ENCODE data around the gene RERE. TPM values are rescaled to one million over a fixed set of nuclear protein-coding genes. Genes with fewer than 3 reads are reported as not detected.

RERE gene
- total and polyA plus RNA-seq, 2 donors (not counting 3 experiments of a cell fraction or from before 2014, with no cell fraction given) = 14.1 to 113 TPM

DNA sequence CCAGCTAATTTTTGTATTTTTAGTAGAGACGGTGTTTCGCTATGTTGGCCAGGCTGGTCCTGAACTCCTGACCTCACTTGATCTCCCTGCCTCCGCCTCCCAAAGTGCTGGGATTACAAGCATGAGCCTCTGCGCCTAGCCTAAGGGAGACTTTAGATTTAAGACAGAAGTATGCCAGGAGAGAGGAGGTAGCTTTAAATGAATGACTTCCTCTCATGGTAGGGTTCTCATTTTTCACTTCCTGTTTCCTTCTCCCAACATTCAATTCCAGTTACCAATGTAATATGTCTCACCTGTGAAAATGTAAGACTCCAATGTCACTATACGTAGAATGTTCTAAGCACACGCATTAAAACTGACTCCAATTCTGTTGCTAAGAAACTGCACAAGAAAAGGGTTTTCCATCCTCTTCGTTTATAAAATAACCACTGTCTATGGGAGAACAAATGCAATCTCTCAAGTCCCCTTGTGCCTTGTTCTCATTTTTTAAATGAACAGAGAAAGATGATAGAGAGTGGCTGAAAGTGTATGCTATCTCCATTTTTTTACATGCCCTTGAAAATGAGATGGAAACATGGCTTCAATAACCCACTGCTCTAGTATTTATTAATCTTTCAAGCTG lies 359.6 kb downstream of the RERE start:
- no peaks in the 10 kb centered on the region for H3K27me3 ChIP-seq (ENCODE audit: control insufficient read depth in 2 of 2, insufficient read depth in 2 of 2, low read length in 2 of 2)
- H3K4me2 ChIP-seq (ENCODE audit: insufficient read depth, low read length) = peak overlapping the region; percentile 35
- dilution Hi-C loops (cut with MboI; ENCODE audit: extremely low pct_ligation_motif_present, low sequenced_read_pairs) (no loop called here), intact Hi-C loops (cut with micrococcal nuclease) (loop anchor here (2.0 kb wide), 1 partner anchor 61 kb away; no protein-coding TSS in a partner anchor)
- no peaks in the 10 kb centered on the region for H3K9me3 ChIP-seq (replicated peaks; ENCODE audit: control insufficient read depth, insufficient read depth, low read length)
- FAIRE-seq (peak; percentile 61), DNase-seq (ENCODE audit: low read depth, low spot score) (no peak)
- H3K4me1 ChIP-seq (ENCODE audit: control insufficient read depth, extremely low read depth, insufficient read depth, low read length) = peaks cover 38% of the 10 kb centered on the region
- no peaks in the 10 kb centered on the region for H4K20me1 ChIP-seq (replicated peaks; ENCODE audit: control insufficient read depth, extremely low read depth, insufficient read depth, low read length)
- no peaks in the 10 kb centered on the region for H3K9me1 ChIP-seq (replicated peaks; ENCODE audit: control insufficient read depth, extremely low read depth, insufficient read depth, low read length)
- no peak overlapping the region for H3K4me3 ChIP-seq (replicated peaks in 1 of 3; ENCODE audit: insufficient read depth in 1 of 3, low read depth in 1 of 3, low read length in 3 of 3)
- H2AFZ ChIP-seq (ENCODE audit: low read depth, low read length) = no peak overlapping the region
- no peaks in the 10 kb centered on the region for H3K36me3 ChIP-seq (ENCODE audit: control insufficient read depth in 2 of 2, extremely low read depth in 1 of 2, insufficient read depth in 2 of 2, low read length in 2 of 2)
- POLR2A ChIA-PET = no interaction called here
- CTCF ChIA-PET = interaction anchor here (0.8 kb wide), 1 partner anchor 46 kb away, joined by 3 read pairs; no protein-coding TSS in a partner anchor
- TF ChIP-seq FOS (IDR thresholded peaks at IDR 0.05; ENCODE audit: borderline replicate concordance, insufficient read depth, low read length) (no peak), JUN (IDR thresholded peaks at IDR 0.05; ENCODE audit: borderline replicate concordance, insufficient read depth, insufficient read length, low read depth) (no peak), EZH2 (IDR thresholded peaks at IDR 0.05; ENCODE audit: borderline replicate concordance, low read depth, low read length, severe bottlenecking) (no peak), POLR2A (IDR thresholded peaks at IDR 0.05; ENCODE audit: low read depth, low read length) (no peak), MYC (IDR thresholded peaks at IDR 0.05; ENCODE audit: low read depth, low read length) (no peak), GATA2 (IDR thresholded peaks at IDR 0.05; ENCODE audit: insufficient read depth, insufficient read length, low read depth, low read length) (no peak), POLR2AphosphoS5 (IDR thresholded peaks at IDR 0.05; ENCODE audit: insufficient read depth, low read depth, low read length) (no peak)
- TF ChIP-seq, protein P1, sequence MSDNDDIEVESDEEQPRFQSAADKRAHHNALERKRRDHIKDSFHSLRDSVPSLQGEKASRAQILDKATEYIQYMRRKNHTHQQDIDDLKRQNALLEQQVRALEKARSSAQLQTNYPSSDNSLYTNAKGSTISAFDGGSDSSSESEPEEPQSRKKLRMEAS (IDR thresholded peaks at IDR 0.05; ENCODE audit: insufficient read depth, insufficient read length) = no peak
- TF ChIP-seq, protein P2, sequence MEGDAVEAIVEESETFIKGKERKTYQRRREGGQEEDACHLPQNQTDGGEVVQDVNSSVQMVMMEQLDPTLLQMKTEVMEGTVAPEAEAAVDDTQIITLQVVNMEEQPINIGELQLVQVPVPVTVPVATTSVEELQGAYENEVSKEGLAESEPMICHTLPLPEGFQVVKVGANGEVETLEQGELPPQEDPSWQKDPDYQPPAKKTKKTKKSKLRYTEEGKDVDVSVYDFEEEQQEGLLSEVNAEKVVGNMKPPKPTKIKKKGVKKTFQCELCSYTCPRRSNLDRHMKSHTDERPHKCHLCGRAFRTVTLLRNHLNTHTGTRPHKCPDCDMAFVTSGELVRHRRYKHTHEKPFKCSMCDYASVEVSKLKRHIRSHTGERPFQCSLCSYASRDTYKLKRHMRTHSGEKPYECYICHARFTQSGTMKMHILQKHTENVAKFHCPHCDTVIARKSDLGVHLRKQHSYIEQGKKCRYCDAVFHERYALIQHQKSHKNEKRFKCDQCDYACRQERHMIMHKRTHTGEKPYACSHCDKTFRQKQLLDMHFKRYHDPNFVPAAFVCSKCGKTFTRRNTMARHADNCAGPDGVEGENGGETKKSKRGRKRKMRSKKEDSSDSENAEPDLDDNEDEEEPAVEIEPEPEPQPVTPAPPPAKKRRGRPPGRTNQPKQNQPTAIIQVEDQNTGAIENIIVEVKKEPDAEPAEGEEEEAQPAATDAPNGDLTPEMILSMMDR (IDR thresholded peaks at IDR 0.05; ENCODE audit: extremely low read depth in 1 of 2, insufficient read depth in 1 of 2, low read depth in 1 of 2, low read length in 2 of 2) = no peak
- BruUV-seq (replicated peaks) = no TSS peak
- H3K79me2 ChIP-seq (ENCODE audit: control insufficient read depth, insufficient read depth, low read length) = no peaks in the 10 kb centered on the region
- no peak overlapping the region for H3K9ac ChIP-seq (replicated peaks; ENCODE audit: extremely low read depth, insufficient read depth, low read length)
- no peak overlapping the region for H3K27ac ChIP-seq (ENCODE audit: insufficient read depth, low read depth, low read length)
